A549 (cell line): ENCODE results near the gene ACOXL. TPM values are rescaled to one million over a fixed set of nuclear protein-coding genes. Genes with fewer than 3 reads are reported as not detected.

ENCODE experiments used
- ATAC-seq, 2 experiments: fragments of 200-7000 bp in 1 of 2; fragments of >200 bp in 1 of 2; cut with Nextera tagmentation in 1 of 2; cut with Tn5 transposase in 1 of 2; 3 replicates each; pipeline versions ENCODE4 v1.8.0 to v1.9.1; 2018 to 2020; ENCODE audit warnings: mild to moderate bottlenecking in 1 of 2, moderate library complexity in 1 of 2
- CTCF ChIA-PET: fragments of 300-600 bp; sonication (Branson Sonifier 250); formaldehyde crosslinking; extraction: SDS; loops from one replicate; lab custom pipeline; 2021; ENCODE audit warnings: antibody characterized with exemption, inconsistent platforms; lab: Yijun Ruan, JAX
- POLR2A ChIA-PET: fragments of 350-600 bp; formaldehyde crosslinking; extraction: SDS; loops from one replicate; lab custom pipeline; 2021; ENCODE audit warnings: antibody characterized with exemption, inconsistent platforms; lab: Yijun Ruan, JAX
- DNase-seq, 2 experiments: peaks; one replicate each; pipeline versions ENCODE4 v3.0.0 to v3.0.0-alpha.2; 2011 to 2016; ENCODE audit warnings: low read depth in 1 of 2, low spot score in 1 of 2
- FAIRE-seq: peaks from 2 replicates; lab custom pipeline; 2011; peaks lifted over from hg19 to GRCh38; lab: Jason Lieb, UNC
- H3K27ac ChIP-seq, 2 experiments: fragments of >200 bp; sonication (Bioruptor Twin); formaldehyde crosslinking; 3 replicates each; pipeline ENCODE4 v1.5.1; 2016 to 2017
- H3K4me1 ChIP-seq: fragments of >200 bp; sonication (Bioruptor Twin); formaldehyde crosslinking; 3 replicates; pipeline ENCODE4 v1.6.1; 2016
- H3K4me2 ChIP-seq: fragments of >200 bp; sonication (Bioruptor Twin); formaldehyde crosslinking; 3 replicates; pipeline ENCODE4 v1.6.1; 2016
- H3K4me3 ChIP-seq: fragments of >200 bp; sonication (Bioruptor Twin); formaldehyde crosslinking; 3 replicates; pipeline ENCODE4 v1.5.1; 2016
- H3K9me3 ChIP-seq: fragments of >200 bp; sonication (Bioruptor Twin); formaldehyde crosslinking; 3 replicates; pipeline ENCODE4 v1.6.1; 2016
- BCL3 ChIP-seq: fragments of >200 bp; sonication (Bioruptor Twin); formaldehyde crosslinking; IDR thresholded peaks from 3 replicates; pipeline ENCODE4 v1.6.1; 2016
- CBX2 ChIP-seq: fragments of 200-600 bp; sonication (generic); IDR thresholded peaks from 2 replicates; pipeline ENCODE4 v1.6.1; 2016; ENCODE audit warnings: low read depth, mild to moderate bottlenecking, borderline replicate concordance
- CBX8 ChIP-seq: fragments of 200-600 bp; sonication (generic); IDR thresholded peaks from 2 replicates; pipeline ENCODE4 v1.6.1; 2016
- CEBPB ChIP-seq, 2 experiments: fragments of >200 bp in 1 of 2; sonication (Bioruptor Twin) in 1 of 2; formaldehyde crosslinking in 1 of 2; IDR thresholded peaks; 2 replicates each; pipeline ENCODE4 v1.6.1; 2012 to 2016
- CHD4 ChIP-seq: fragments of 200-600 bp; sonication (generic); IDR thresholded peaks from 2 replicates; pipeline ENCODE4 v1.6.1; 2016; ENCODE audit warnings: antibody characterized with exemption, mild to moderate bottlenecking, borderline replicate concordance
- EP300 ChIP-seq, 2 experiments: fragments of >200 bp; sonication (Bioruptor Twin); formaldehyde crosslinking; IDR thresholded peaks; 2 replicates in 1 of 2; 3 replicates in 1 of 2; pipeline ENCODE4 v1.6.1; 2016 to 2017
- ESRRA ChIP-seq: fragments of 150-350 bp; IDR thresholded peaks from 2 replicates; pipeline ENCODE4 v1.6.1; 2014; ENCODE audit warnings: mild to moderate bottlenecking, low read length, borderline replicate concordance
- FOSL2 ChIP-seq, 2 experiments: fragments of 450-650 bp in 1 of 2; fragments of >200 bp in 1 of 2; sonication (Bioruptor Twin) in 1 of 2; formaldehyde crosslinking; IDR thresholded peaks; 2 replicates each; pipeline versions ENCODE4 v1.5.0 to v1.6.1; 2016 to 2020; ENCODE audit warnings: mild to moderate bottlenecking in 1 of 2, moderate library complexity in 1 of 2
- HDAC2 ChIP-seq: fragments of 200-600 bp; sonication (generic); IDR thresholded peaks from 2 replicates; pipeline ENCODE4 v1.6.1; 2016
- HEYL ChIP-seq: fragments of 250-450 bp; sonication (Bioruptor Pico); IDR thresholded peaks from 2 replicates; pipeline ENCODE4 v1.8.0; 2021; ENCODE audit warnings: mild to moderate bottlenecking, moderate library complexity
- HOXA7 ChIP-seq: fragments of 250-450 bp; sonication (Bioruptor Pico); IDR thresholded peaks from 2 replicates; pipeline ENCODE4 v1.5.0; 2020; ENCODE audit warnings: mild to moderate bottlenecking, moderate library complexity
- HOXB13 ChIP-seq: fragments of 250-450 bp; sonication (Bioruptor Pico); IDR thresholded peaks from 2 replicates; pipeline ENCODE4 v1.5.0; 2020; ENCODE audit warnings: low read depth, mild to moderate bottlenecking, moderate library complexity
- HOXB5 ChIP-seq: fragments of 250-450 bp; sonication (Bioruptor Pico); IDR thresholded peaks from 2 replicates; pipeline ENCODE4 v1.5.0; 2020; ENCODE audit warnings: mild to moderate bottlenecking, moderate library complexity
- KDM5A ChIP-seq: fragments of 200-600 bp; sonication (generic); IDR thresholded peaks from 2 replicates; pipeline ENCODE4 v1.6.1; 2016; ENCODE audit warnings: antibody characterized with exemption, mild to moderate bottlenecking
- MAX ChIP-seq: IDR thresholded peaks from 2 replicates; pipeline ENCODE4 v1.6.1; 2012
- MAZ ChIP-seq: fragments of 150-350 bp; IDR thresholded peaks from 2 replicates; pipeline ENCODE4 v1.6.1; 2014; ENCODE audit warnings: antibody characterized with exemption, low read depth, low read length, borderline replicate concordance
- NFE2L2 ChIP-seq: fragments of 150-350 bp; conservative IDR thresholded peaks from 2 replicates; pipeline ENCODE4 v1.6.1; 2014; ENCODE audit warnings: low read length
- POLR2AphosphoS2 ChIP-seq: conservative IDR thresholded peaks from 2 replicates; pipeline ENCODE4 v1.6.1; 2012; ENCODE audit warnings: low read length, improper control_type of control experiment, inconsistent platforms
- RAD21 ChIP-seq, 2 experiments: fragments of >200 bp in 1 of 2; sonication (Bioruptor Twin) in 1 of 2; formaldehyde crosslinking in 1 of 2; IDR thresholded peaks in 1 of 2; conservative IDR thresholded peaks in 1 of 2; 2 replicates in 1 of 2; 3 replicates in 1 of 2; pipeline ENCODE4 v1.6.1; 2012 to 2018; ENCODE audit warnings: inconsistent platforms in 1 of 2
- RARB ChIP-seq: fragments of 250-450 bp; sonication (Bioruptor Pico); IDR thresholded peaks from 2 replicates; pipeline ENCODE4 v1.8.0; 2021; ENCODE audit warnings: mild to moderate bottlenecking, moderate library complexity
- RCOR1 ChIP-seq: fragments of 150-350 bp; IDR thresholded peaks from 2 replicates; pipeline ENCODE4 v1.6.1; 2014; ENCODE audit warnings: antibody characterized with exemption, low read length, low read depth
- REST ChIP-seq: fragments of 200-600 bp; sonication (generic); IDR thresholded peaks from 2 replicates; pipeline ENCODE4 v1.6.1; 2016; ENCODE audit warnings: antibody characterized with exemption, mild to moderate bottlenecking, moderate library complexity
- RFX5 ChIP-seq: fragments of 450-650 bp; IDR thresholded peaks from 2 replicates; pipeline ENCODE4 v1.7.1; 2014; ENCODE audit warnings: antibody characterized with exemption, mild to moderate bottlenecking, moderate library complexity
- SMC3 ChIP-seq: fragments of >200 bp; sonication (Bioruptor Twin); formaldehyde crosslinking; IDR thresholded peaks from 3 replicates; pipeline ENCODE4 v1.6.1; 2018; ENCODE audit warnings: inconsistent platforms
- SREBF2 ChIP-seq: fragments of 450-650 bp; IDR thresholded peaks from 2 replicates; pipeline ENCODE4 v1.6.1; 2014; ENCODE audit warnings: mild to moderate bottlenecking, moderate library complexity
- TFCP2L1 ChIP-seq: fragments of 250-450 bp; sonication (Bioruptor Pico); IDR thresholded peaks from 2 replicates; pipeline ENCODE4 v1.5.0; 2021; ENCODE audit warnings: mild to moderate bottlenecking
- TP53 ChIP-seq: fragments of 250-450 bp; sonication (Bioruptor Pico); IDR thresholded peaks from 2 replicates; pipeline ENCODE4 v1.5.0; 2021; ENCODE audit warnings: mild to moderate bottlenecking, moderate library complexity
- ZNF302 ChIP-seq: fragments of 250-450 bp; sonication (Bioruptor Pico); IDR thresholded peaks from 2 replicates; pipeline ENCODE4 v1.9.0; 2021; ENCODE audit warnings: inconsistent platforms, mild to moderate bottlenecking, moderate library complexity
- WGBS: methylation state at CpG from one replicate; pipeline ENCODE4 v1.1.6; 2017; ENCODE audit errors: missing lambda C conversion rate; 5-methylcytosine and 5-hydroxymethylcytosine counted together
- polyA plus RNA-seq, 4 experiments: library from polyadenylated mRNA; depleted of rRNA in 3 of 4; stranded (reverse); fragments of >200 nt; fragmentation: RNase III in 1 of 4; extraction: RNeasy Plus Mini Kit Qiagen cat#74134 plus additional on column Dnase treatment in 1 of 4; gene quantifications; 2 replicates in 3 of 4; 3 replicates in 1 of 4; pipeline ENCODE4 v1.2.3, GENCODE V29; 2011 to 2017
- TF ChIP-seq, protein P1 (sequence below): fragments of 150-350 bp; IDR thresholded peaks from 2 replicates; pipeline ENCODE4 v1.6.1; 2014; ENCODE audit warnings: low read depth, mild to moderate bottlenecking, low read length
- TF ChIP-seq, protein P2 (sequence below): IDR thresholded peaks from 2 replicates; pipeline ENCODE4 v1.6.1; 2012

Gene ACOXL
- polyA plus RNA-seq, 2 of the 4 experiments (the other 2 are of a cell fraction), result not detected

DNA sequence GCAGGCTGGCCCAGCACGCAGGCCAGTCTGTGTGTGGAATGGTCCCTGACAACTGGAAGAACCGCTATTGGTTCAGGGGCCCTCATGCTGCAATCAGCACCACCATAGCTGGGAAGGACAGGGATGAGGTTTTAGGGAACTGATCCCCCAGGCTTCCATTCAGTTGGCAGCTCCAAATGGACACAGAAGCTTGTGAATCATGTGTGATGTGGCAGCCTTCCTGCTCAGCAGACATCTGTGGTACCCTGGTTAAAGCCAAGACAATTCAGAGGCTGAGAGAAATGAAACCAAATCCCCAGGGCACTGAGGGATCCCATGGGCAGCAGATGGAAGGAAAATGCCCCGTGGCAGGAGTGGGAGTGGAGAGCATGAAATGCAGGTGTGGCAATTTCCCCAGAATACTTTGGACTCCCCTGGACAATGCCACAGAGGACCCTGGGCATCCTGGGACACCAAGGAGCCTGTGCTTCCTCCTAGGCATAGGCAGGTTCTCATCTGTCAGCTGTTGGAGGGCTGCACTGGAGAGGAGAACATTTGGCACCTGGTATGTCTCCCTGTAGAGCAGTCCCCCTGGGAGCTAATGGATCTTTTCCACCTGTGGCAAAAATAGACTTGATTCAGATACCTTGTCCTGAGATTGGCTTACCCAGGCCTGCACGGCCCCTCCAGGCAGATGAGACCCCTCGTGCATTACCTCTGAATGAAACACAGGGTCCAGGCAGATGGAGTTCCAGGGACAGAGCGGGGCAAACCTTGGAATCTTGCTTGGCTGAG lies 226.2 kb downstream of the ACOXL start:
- CTCF ChIA-PET, result no interaction called here
- no peak for DNase-seq
- H3K4me3 ChIP-seq, result no peak overlapping the region
- no peak for FAIRE-seq
- no peak overlapping the region for H3K4me2 ChIP-seq
- no peaks in the 10 kb centered on the region for H3K4me1 ChIP-seq
- TF ChIP-seq HOXA7 (CRISPR knock-in tag) (no peak), RCOR1 (no peak), FOSL2 (IDR thresholded peaks at IDR 0.05) (no peak), FOSL2 (CRISPR knock-in tag; IDR thresholded peaks at IDR 0.05) (no peak), SMC3 (no peak), HOXB13 (no peak), TP53 (CRISPR knock-in tag) (no peak), HOXB5 (CRISPR knock-in tag) (no peak), POLR2AphosphoS2 (no peak), RFX5 (no peak), KDM5A (no peak), CBX8 (no peak), CBX2 (no peak), RARB (CRISPR knock-in tag) (no peak), HEYL (no peak), MAX (no peak), TFCP2L1 (CRISPR knock-in tag) (no peak), RAD21 (conservative IDR thresholded peaks at IDR 0.05 in 1 of 2, IDR thresholded peaks at IDR 0.05 in 1 of 2) (no peak)
- TF ChIP-seq, protein P1, sequence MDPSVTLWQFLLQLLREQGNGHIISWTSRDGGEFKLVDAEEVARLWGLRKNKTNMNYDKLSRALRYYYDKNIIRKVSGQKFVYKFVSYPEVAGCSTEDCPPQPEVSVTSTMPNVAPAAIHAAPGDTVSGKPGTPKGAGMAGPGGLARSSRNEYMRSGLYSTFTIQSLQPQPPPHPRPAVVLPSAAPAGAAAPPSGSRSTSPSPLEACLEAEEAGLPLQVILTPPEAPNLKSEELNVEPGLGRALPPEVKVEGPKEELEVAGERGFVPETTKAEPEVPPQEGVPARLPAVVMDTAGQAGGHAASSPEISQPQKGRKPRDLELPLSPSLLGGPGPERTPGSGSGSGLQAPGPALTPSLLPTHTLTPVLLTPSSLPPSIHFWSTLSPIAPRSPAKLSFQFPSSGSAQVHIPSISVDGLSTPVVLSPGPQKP, result no peak
- TF ChIP-seq, protein P2, sequence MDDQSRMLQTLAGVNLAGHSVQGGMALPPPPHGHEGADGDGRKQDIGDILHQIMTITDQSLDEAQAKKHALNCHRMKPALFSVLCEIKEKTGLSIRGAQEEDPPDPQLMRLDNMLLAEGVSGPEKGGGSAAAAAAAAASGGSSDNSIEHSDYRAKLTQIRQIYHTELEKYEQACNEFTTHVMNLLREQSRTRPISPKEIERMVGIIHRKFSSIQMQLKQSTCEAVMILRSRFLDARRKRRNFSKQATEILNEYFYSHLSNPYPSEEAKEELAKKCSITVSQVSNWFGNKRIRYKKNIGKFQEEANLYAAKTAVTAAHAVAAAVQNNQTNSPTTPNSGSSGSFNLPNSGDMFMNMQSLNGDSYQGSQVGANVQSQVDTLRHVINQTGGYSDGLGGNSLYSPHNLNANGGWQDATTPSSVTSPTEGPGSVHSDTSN, result no peak
- 34% methylated on average over 6 of the region's 6 CpGs for WGBS
- H3K27ac ChIP-seq, result no peak overlapping the region
- H3K9me3 ChIP-seq, result no peaks in the 10 kb centered on the region
- no peak for ATAC-seq
- POLR2A ChIA-PET, result no interaction called here

DNA sequence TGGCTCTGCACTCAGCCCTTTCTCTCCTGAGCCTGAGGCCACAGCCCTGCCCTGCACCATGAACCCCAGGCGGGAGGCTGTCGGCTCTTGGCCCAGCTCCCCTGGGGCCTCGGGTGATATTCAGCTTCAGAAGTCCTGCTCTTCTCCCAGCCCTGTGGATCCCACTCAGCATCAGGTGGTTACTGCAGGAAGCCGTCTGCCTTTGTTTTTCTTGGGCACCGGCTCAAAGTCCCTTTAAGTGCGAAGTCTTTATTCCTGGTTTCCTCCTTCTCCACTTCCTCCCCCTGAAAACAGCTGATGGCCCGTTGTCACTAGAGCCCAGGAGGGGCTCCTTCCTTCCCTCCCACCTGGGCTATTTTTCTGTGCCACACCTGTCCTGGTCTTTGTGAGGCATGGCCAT lies 226.8 kb downstream of the ACOXL start:
- no peaks in the 10 kb centered on the region for H3K9me3 ChIP-seq
- no peak overlapping the region for H3K4me2 ChIP-seq
- CTCF ChIA-PET, result no interaction called here
- H3K4me3 ChIP-seq, result no peak overlapping the region
- ATAC-seq, result no peak
- no peaks in the 10 kb centered on the region for H3K4me1 ChIP-seq
- 72% methylated on average over 7 of the region's 7 CpGs for WGBS
- no peak for FAIRE-seq
- POLR2A ChIA-PET, result no interaction called here
- no peak for DNase-seq
- no peak overlapping the region for H3K27ac ChIP-seq
- TF ChIP-seq SREBF2, result no peak
- no peak for TF ChIP-seq ESRRA
- TF ChIP-seq, protein P2, result no peak
- no peak for TF ChIP-seq RFX5
- TF ChIP-seq CHD4, result no peak
- TF ChIP-seq BCL3, result no peak
- no peak for TF ChIP-seq MAZ
- no peak for TF ChIP-seq CEBPB (IDR thresholded peaks at IDR 0.05)
- TF ChIP-seq HDAC2, result no peak
- TF ChIP-seq RAD21 (conservative IDR thresholded peaks at IDR 0.05 in 1 of 2, IDR thresholded peaks at IDR 0.05 in 1 of 2), result no peak
- TF ChIP-seq NFE2L2, result no peak
- no peak for TF ChIP-seq KDM5A
- no peak for TF ChIP-seq ZNF302
- TF ChIP-seq CBX8, result no peak
- no peak for TF ChIP-seq REST
- no peak for TF ChIP-seq EP300 (IDR thresholded peaks at IDR 0.05)
- no peak for TF ChIP-seq HEYL
